NCI-H510A (cell line): Measurements from ENCODE around the gene DNHD1.

Experiments
- DNase-seq: peaks from one replicate; lab custom pipeline; 2025; lab: John Stamatoyannopoulos, UW

Gene DNHD1

DNA sequence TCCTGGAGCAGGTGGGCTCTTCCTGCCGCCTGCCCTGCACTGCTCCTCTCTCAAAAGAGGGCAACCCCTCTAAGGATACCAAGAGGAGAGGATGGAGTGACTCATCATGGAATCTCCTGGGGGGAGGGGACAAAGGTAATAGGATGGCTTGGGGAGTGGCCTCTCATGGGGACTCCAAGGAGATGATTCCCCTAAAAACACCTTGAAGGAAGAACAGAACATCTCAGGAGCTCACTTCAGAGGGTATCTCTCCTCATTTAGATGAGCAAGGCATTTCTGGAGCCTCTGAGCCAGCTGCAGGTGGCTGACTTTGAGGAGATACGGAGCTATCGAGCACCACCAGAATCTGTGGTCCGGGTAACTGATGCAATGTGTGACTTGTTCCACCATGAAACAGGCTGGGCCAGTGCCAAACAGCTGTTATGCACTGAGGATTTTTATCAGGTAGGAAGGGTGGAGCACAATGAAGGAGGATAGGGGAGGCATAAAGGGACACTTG, 66.1 kb downstream of the DNHD1 start:
- DNase-seq, result no peak

DNA sequence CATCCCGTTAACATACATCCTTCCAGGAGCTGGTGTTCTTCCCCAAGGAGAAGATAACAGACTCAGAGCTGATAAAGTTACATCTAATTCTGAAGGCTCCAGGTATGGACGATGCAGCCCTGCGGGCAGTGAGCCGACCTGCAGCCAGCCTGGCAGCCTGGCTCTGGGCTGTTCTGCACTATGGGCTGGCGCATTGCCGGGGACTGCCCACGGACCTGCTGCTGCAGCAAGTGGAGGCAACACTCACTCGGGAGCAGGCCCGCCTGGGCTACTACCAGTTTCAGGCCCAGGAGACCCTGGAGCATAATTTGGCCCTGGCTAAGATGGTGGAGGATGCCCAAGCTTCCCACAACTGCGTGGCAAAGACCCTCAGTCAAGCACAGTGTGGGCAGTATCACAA, 66.6 kb downstream of the DNHD1 start:
- DNase-seq, result no peak

DNA sequence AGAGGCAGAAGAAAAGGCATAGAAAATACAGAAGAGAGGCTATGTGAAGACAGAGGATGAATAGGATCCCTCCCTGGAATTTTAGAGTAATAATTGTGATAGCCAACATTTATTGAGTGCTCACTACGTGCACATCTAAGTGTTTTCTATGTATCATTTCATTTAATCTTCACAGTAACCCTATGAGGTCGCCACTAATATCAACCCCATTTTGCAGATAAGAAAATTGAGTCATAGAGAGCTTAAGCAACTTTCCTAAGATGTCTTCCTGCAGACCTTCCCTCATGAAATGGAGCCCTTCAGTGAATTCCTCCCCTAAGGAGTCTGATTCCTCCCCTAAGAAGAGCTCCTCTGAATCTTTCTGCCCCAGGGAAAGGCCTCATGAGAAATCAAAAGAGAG, 68.2 kb downstream of the DNHD1 start:
- DNase-seq, result no peak

DNA sequence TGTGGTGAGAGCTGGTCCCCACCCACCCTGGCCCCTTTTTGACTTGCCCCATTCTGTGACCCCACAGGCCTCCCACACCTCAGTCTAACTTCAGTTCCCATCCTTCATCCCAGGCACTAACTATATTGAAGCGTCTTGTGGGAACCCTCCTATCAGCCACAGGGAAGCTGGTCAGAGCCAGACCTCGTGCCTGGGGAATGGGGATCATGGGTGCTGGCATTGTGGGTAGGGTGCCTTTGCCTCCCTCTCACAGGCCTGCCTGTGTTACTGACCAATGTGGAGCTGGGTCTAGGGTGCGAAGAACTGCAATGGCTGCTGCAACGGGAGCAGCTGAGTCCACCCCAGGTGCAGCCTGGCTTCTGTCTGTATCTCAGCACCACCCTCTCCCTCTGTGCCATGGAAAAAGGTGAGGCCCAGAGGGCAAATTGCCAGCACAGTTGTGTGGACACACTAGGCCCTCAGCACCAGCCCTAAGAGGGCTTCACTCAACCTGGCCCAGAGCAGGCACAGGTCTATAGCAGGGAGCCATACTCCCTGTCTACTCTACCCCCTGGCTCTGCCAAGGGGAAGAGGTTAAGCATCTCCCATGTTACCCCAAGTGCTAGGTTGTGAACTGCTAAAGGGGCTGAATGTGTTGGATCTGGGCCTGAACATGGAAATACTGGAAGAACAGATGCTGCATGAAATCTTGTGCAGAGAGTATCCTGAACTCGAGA, 69.1 kb downstream of the DNHD1 start:
- no peak for DNase-seq

DNA sequence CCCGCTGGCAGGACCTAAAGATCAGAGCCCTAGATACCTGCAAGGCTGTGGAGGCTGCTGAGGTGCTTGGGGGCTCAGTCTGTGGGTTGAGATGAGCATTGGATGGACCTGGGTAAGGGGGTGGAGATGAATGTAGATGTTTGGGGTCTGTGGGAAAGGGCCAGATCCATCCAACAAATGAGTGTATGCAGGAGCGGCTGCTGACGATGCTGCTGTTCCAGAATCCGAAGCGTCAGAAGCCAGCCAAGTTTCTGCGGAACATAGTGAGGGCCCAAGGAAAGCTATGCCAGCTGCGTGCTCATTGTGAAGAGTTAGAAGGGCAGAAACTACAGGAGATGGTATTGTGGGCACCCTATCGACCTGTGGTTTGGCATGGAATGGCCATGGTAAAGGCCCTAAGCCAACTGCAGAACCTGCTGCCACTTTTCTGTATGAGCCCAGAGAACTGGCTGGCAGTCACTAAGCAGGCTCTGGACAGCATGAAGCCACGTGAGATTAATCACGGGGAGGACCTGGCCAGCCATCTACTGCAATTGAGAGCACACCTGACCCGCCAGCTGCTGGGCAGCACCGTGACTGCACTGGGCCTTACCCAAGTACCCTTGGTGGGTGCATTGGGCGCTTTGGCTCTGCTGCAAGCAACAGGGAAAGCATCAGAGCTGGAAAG, 69.8 kb downstream of the DNHD1 start:
- no peak for DNase-seq

DNA sequence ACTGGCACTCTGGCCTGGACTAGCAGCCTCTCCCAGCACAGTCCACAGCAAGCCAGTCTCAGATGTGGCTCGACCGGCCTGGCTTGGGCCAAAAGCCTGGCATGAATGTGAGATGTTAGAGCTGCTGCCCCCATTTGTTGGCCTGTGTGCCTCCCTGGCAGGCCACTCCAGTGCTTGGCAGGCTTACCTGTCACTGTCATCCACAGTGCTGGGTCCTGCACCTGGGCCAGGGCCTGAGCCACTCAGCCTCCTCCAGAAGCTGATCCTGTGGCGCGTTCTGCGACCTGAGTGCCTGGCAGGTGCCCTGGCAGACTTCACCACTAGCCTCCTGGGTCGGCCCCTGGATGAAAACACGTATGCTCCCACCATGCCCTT, 70.3 kb downstream of the DNHD1 start:
- no peak for DNase-seq

DNA sequence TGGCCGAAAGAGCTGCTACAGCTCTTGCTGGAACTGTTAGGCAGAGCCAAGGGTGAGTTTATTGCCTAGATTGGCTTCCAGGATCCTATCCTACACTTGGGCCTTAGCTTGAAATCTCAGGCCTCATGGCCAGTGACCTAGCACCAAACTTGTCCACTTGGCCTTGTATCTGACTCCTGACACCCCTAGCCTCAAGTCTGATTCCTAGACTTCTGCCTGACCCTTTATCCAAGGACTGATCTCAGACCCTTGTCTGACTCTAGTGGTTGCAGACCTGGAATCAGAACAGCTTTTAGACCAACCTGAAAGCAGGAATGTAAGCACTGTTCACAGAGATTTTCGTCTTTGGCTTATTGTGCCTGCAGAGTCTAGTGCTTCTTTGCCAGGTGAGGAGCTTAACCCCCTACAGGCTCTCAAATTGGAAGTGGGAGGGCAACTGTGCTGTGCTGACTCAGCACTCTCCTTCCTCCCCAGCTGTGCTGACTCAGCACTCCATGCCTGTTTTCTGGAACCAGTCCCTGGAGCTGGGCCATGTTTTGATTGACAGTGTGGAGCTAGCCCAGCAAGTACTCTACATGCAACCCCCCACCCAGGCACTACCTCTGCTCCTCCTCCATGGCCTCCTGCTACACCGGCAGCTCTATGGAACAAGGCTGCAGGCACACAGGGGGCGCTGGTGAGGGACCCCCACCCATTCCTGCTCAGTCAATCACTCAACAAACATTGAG, 71.3 kb downstream of the DNHD1 start:
- DNase-seq, result peak; percentile 3

DNA sequence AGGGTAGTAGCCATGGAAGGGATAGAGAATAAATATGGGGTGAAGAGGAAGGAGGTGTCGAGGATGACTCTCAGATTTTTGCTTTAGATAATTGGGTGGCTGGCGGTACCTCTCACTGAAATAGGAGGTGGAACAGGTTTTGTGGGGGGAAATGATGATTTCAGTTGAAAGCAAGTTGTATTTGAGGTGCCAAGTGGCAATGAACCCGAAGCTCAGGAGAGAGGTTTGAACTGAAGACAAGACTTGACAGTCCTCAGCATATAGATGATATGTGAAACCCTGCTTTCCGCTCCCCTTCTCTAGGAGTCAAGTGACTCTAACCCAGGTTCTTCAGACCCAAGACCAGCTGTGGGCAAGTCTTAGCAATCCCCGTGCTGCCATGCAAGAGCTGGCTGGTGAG, 72.6 kb downstream of the DNHD1 start:
- no peak for DNase-seq

DNA sequence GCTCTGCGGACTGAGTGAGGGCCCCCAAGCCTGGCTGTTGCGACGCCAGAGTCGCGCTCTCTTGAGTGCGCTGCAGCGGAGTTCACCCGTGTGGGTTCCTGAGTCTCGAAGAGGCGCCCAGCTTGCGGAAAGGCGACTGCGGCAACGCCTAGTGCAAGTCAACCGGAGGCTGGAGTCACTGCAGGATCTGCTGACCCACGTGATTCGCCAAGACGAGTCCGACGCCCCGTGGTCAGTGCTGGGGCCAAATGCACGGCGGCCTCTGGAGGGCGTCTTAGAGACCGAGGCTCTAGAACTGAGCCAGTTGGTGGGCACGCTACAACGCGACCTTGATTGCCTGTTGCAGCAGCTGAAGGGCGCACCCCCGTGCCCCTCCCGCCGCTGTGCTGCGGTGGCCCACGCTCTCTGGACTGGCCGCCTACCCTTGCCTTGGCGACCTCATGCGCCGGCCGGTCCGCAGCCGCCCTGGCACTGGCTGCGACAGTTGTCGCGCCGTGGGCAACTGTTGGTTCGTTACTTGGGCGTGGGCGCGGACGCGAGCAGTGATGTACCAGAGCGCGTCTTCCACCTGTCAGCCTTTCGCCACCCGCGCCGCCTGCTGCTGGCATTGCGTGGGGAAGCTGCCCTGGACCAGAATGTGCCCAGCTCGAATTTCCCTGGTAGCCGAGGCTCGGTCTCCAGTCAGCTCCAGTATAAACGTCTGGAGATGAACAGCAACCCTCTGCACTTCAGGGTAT, 73.8 kb downstream of the DNHD1 start:
- no peak for DNase-seq

DNA sequence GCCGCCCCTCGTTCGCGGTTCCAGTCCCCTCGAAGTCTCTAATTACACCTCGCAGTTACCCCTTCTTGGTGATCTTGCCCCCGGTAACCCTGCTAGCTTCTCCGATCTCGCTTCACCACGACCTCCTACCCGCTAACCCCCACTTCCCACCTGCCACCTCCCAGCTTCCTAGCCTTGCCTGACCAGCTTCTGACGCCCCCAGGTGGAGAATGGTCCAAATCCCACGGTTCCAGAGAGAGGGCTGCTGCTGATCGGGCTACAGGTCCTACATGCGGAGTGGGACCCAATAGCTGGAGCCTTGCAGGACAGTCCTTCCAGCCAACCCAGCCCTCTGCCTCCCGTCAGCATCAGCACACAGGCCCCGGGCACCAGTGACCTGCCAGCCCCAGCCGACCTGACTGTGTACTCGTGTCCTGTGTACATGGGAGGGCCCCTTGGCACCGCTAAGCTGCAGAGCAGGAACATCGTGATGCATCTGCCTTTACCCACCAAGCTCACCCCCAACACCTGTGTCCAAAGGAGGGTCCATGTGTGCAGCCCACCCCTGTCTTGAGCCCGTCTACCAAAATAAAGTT, 74.4 kb downstream of the DNHD1 start:
- DNase-seq, result no peak

DNA sequence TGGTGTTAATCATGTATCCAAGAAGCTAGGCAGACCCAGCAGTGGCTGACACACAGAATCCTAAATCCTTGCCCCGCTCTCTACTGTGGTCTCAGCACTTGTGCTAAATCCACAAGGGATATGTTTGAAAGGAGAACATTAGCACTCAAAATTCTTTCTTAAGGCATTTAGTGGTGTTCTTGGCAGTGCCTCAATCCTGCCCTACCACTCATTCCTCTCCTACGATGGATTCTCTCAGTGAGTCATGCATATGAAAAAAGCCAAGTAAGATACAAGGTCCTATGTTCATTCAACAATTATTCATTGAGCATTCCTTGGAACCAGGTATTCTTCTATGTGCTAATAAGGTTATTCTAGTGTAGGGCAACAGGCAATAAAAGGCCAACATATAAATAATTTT, 75.1 kb downstream of the DNHD1 start:
- DNase-seq, result no peak

DNA sequence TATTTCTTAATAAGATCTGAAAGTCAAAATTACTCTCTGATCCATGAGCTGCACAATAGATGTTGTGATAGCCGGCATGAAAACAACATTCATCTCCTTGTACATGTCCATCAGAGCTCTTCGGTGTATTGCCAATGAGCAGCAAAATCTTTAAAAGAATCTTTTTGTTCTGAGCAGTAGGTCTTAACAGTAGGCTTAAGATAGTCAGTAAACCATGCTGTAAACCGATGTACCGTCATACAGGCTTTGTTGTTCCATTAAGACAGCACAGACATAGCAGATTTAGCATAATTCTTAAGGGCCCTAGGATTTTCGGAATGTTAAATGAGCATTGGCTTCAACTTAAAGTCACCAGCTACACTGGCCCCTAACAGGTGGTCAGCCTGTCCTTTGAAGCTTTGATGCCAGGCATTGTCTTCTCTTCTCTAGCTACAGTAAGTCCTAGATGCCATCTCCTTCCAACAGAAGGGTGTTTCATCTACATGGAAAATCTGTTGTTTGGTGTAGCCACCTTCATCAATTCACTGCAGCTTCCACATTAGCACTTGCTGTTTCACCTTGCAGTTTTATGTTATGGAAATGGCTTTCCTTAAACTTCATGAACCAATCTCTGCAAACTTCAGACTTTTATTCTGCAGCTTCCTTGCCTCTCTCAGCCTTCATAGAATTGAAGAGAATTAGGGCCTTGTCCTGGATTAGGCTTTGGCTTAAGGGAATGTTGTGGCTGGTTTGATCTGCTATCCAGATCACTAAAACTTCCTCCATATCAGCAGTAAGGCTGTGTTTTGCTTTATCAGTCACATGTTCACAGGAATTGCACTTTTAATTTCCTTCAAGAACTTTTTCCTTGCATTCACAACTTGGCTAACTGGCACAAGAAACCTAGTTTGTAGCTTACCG, 78.0 kb downstream of the DNHD1 start:
- no peak for DNase-seq

DNA sequence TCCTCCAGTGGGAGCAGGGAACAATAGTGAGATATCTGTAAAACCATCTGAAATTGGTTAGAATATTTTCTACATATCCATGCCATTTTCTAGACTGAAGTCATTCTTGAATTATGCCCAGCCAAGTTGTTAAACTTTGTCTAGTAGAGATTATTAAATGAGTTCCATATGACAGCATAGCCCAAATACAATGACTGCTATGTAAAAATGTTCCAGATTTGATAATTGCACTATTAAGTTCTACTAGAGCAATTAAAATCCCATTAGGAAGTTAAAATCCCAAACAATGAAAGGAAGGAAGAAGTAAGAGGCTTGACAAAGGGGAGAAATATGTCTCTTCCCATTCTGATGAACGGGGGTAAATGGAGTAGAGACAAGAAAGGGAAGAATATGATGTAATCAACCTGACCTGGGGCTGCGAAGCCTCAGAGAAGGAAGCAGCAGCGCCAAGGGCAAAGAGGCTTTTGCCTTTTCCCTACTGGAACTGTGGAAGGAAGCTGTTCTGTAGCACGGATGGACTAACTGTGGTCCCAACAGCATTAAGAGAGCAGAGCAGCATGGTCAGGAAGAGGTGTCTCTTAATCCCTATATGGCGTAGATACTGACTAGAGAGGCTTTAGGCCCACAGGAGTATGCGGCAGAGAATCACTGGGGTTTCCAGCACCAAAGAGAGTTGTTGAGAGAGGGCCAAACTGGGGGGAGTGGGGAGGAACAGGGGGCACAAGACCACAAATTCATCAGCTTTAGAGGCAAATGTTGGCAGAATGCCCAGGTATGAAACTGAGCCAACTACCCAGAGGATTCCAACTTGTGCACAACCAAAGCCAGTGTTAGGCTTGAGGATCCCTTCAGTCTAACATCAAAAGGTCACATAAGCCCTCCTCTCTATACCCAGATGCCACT, 79.6 kb downstream of the DNHD1 start:
- no peak for DNase-seq

DNA sequence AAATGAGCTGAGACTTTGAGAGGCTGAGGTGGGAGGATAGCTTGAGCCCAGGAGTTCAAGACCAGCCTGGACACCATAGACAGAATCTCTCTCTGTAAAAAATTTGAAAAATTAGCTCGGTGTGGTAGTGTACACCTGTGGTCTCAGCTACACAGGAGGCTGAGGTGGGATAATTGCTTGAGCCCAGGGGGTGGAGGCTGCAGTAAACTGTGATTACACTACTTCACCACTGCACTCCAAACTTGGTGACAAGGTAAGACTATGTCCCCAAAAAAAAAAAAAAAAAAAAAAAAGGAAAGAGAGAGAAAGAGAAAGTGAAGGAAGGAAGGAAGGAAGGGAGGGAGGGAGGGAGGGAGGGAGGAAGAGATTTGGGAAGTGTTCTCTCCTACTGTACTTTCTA, 81.1 kb downstream of the DNHD1 start:
- no peak for DNase-seq

DNA sequence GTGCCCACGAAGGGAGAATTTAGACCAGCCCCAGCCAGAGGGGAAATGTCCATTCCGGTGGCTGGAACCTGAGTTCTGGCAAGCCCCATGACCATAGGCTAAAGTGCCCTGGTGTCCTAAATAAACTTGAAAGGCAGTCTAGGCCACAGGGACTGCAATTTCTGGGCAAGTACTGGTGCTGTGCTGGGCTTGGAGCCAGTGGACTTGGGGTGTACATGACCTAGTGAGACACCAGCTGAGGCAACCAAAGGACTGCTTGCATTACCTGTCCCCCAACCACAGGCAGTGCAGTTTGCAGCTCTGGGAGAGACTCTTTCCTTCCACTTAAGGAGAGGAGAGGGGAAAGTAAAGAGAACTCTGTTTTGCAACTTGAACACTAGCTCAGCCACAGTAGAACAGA, 82.6 kb downstream of the DNHD1 start:
- DNase-seq, result no peak

DNA sequence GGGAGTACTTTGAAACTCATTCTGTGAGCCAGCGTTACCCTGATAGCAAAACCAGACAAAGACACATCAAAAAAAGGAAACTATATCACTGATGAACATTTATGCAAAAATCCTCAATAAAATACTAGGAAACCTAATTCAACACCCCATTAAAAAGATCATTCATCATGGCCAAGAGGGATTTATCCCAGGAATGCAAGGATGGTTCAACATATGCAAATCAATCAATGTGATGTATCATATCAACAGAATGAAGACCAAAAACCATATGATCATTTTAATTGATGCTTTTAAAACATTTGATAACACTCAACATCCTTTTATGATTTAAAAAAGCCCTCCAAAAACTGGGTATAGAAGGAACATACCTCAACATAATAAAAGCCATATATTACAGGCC, 86.5 kb downstream of the DNHD1 start:
- no peak for DNase-seq

DNA sequence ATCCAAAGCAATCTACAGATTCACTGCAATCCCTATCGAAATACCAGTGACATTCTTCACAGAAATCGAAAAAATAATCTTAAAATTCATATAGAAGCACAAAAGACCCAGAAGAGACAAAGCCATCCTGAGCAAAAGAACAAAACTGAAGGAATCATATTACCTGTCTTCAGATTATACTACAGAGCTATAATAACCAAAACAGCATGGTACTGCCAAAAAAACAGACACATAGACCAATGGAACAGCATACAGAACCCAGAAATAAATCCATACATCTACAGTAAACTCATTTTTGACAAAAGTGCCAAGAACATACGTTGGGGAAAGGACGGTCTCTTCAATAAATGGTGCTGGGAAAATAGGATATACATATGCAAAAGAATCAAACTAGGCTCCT, 87.4 kb downstream of the DNHD1 start:
- DNase-seq, result no peak

DNA sequence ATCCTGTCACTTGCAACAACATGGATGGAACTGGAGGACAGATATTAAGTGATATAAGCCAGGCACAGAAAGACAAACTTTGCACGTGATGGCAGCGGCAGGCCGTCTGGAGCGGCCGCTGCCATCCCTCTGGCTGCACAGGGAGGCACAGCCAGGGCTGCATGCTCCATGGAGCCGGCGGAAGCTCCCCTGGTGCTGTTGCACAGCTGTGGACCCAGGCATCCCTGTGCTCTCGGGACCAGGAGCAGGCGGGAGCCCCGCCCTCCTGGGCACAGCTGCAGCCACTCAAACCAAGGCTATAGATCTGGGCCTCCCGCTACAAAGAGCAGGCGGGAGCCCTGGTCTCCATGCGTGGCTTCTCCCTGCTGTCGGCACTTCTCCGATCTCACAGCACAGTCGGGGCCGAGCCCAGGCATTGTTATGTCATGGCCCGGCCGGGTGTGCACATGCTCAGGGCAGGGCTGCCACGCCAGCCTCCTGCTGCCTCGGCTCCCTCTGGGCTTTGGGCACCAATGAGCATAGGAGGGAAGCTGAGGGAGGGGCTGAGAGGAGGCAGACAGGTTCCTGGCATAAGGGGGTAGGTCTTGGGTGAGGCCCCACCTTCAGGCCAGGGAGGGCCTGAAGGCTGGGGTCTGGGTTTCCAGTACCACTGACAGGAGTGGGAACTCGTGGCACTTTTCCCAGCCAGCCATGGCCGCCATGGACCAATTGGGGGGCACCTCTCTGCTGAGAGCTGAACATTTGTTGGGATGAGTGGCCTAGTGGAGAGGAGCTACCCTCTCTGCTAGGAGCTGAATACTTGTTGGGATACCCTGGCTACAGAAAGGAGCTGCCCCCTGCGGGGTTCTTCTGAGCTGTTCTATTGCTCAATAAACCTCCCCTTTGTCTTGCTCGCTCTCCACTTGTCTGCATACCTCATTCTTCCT, 89.6 kb downstream of the DNHD1 start:
- peak; percentile 70 for DNase-seq
